Colonic mucosa (tissue), 4 donors: ENCODE data around the gene CHRNA3. TPM values are rescaled to one million over a fixed set of nuclear protein-coding genes. Genes with fewer than 3 reads are reported as not detected.

Experiments
- DNase-seq: peaks from one replicate; pipeline ENCODE4 v3.0.0-alpha.2; 2020
- H3K27ac ChIP-seq: fragments of 200-600 bp; one replicate; pipeline ENCODE4 v1.8.0; 2021
- H3K27me3 ChIP-seq: fragments of 200-600 bp; one replicate; pipeline ENCODE4 v1.8.0; 2021
- H3K36me3 ChIP-seq: fragments of 200-600 bp; one replicate; pipeline ENCODE4 v1.8.0; 2021
- H3K4me1 ChIP-seq: fragments of 200-600 bp; one replicate; pipeline ENCODE4 v1.8.0; 2021; ENCODE audit warnings: mild to moderate bottlenecking
- H3K4me3 ChIP-seq: fragments of 200-600 bp; one replicate; pipeline ENCODE4 v1.8.0; 2021
- H3K9ac ChIP-seq, 2 donors: one replicate each; pipeline ENCODE4 v1.7.0; 2013; ENCODE audit warnings: control low read depth in 2 of 2, low read depth in 2 of 2, low read length in 2 of 2
- H3K9me3 ChIP-seq: fragments of 200-600 bp; one replicate; pipeline ENCODE4 v1.8.0; 2021
- CTCF ChIP-seq: fragments of 200-600 bp; IDR thresholded peaks from one replicate; pipeline ENCODE4 v1.8.0; 2022; ENCODE audit warnings: antibody characterized with exemption, mild to moderate bottlenecking
- intact Hi-C: fragments of 100-400 bp; cut with DNase I; formaldehyde crosslinking; loops from one replicate; pipeline ENCODE4 v1.14.1; 2022
- total RNA-seq, 2 donors: library from RNA; stranded (reverse); fragmentation: NEBNext Ultra II Directional in 1 of 2; extraction: Animal tissue kit (Norgen Biotek cat#: 25700) in 1 of 2; gene quantifications; one replicate each; pipeline ENCODE4 v1.2.1, GENCODE V29; 2021
- donor health status: healthy.
- donor health status: DM: no; HTN: no; CAD: no.
- donor health status: DM: no; HTN: no; CAD: no.

Gene CHRNA3
- total RNA-seq, 2 donors from 2014 or later: 2.0 to 3.5 TPM

- no peak overlapping the region for H3K27ac ChIP-seq
- H3K9ac ChIP-seq: no peak overlapping the region
- no peak for DNase-seq
- no peaks in the 10 kb centered on the region for H3K4me1 ChIP-seq
- no peak for TF ChIP-seq CTCF
- intact Hi-C loops: no loop called here
- no peaks in the 10 kb centered on the region for H3K36me3 ChIP-seq
- H3K4me3 ChIP-seq: no peak overlapping the region
- no peaks in the 10 kb centered on the region for H3K27me3 ChIP-seq
- H3K9me3 ChIP-seq: no peaks in the 10 kb centered on the region
Observed at GRCh38 chr15:78605201-78605600, 15.6 kb downstream of the CHRNA3 start.

- H3K36me3 ChIP-seq: no peaks in the 10 kb centered on the region
- no peak for TF ChIP-seq CTCF
- no peak overlapping the region for H3K27ac ChIP-seq
- no peaks in the 10 kb centered on the region for H3K27me3 ChIP-seq
- intact Hi-C loops: no loop called here
- no peak overlapping the region for H3K9ac ChIP-seq
- H3K9me3 ChIP-seq: no peaks in the 10 kb centered on the region
- no peaks in the 10 kb centered on the region for H3K4me1 ChIP-seq
- no peak for DNase-seq
- H3K4me3 ChIP-seq: no peak overlapping the region
Observed at GRCh38 chr15:78604420-78604819, 16.4 kb downstream of the CHRNA3 start.

GRCh38 chr15:78603467-78603866 is 17.3 kb downstream of the CHRNA3 start:
- intact Hi-C loops: no loop called here
- no peaks in the 10 kb centered on the region for H3K4me1 ChIP-seq
- no peak overlapping the region for H3K9ac ChIP-seq
- no peaks in the 10 kb centered on the region for H3K9me3 ChIP-seq
- no peak overlapping the region for H3K27ac ChIP-seq
- H3K4me3 ChIP-seq: no peak overlapping the region
- H3K36me3 ChIP-seq: no peaks in the 10 kb centered on the region
- DNase-seq: no peak
- no peak for TF ChIP-seq CTCF
- no peaks in the 10 kb centered on the region for H3K27me3 ChIP-seq

- Histone ChIP-seq H3K9me3 (no peaks in the 10 kb centered on the region), H3K4me1 (no peaks in the 10 kb centered on the region), H3K9ac (no peak overlapping the region), H3K27ac (no peak overlapping the region), H3K4me3 (no peak overlapping the region), H3K36me3 (no peaks in the 10 kb centered on the region), H3K27me3 (no peaks in the 10 kb centered on the region)
- intact Hi-C loops: no loop called here
- no peak for TF ChIP-seq CTCF
- DNase-seq: no peak
Observed at GRCh38 chr15:78599189-78599588, 21.6 kb downstream of the CHRNA3 start.

GRCh38 chr15:78598348-78598747 is 22.4 kb downstream of the CHRNA3 start:
- H3K9ac ChIP-seq: no peak overlapping the region
- H3K27ac ChIP-seq: no peak overlapping the region
- no peaks in the 10 kb centered on the region for H3K27me3 ChIP-seq
- no peak overlapping the region for H3K4me3 ChIP-seq
- H3K36me3 ChIP-seq: no peaks in the 10 kb centered on the region
- H3K4me1 ChIP-seq: no peaks in the 10 kb centered on the region
- intact Hi-C loops: no loop called here
- no peaks in the 10 kb centered on the region for H3K9me3 ChIP-seq
- DNase-seq: no peak
- no peak for TF ChIP-seq CTCF

GRCh38 chr15:78597583-78597982 is 23.2 kb downstream of the CHRNA3 start:
- DNase-seq: no peak

More at GRCh38 chr15:78597583-78597982, 23.2 kb downstream of the CHRNA3 start:
- Histone ChIP-seq H3K36me3 (no peaks in the 10 kb centered on the region), H3K9me3 (no peaks in the 10 kb centered on the region), H3K9ac (no peak overlapping the region), H3K27me3 (no peaks in the 10 kb centered on the region), H3K27ac (no peak overlapping the region), H3K4me3 (no peak overlapping the region), H3K4me1 (no peaks in the 10 kb centered on the region)
- TF ChIP-seq CTCF: no peak
- intact Hi-C loops: no loop called here
